MCF 10A (cell line): ENCODE measurements around the gene CWC27. TPM values are rescaled to one million over a fixed set of nuclear protein-coding genes. Genes with fewer than 3 reads are reported as not detected.
"Not testable (repeated sequence)": the region's sequence is repeated elsewhere in the genome, so short reads cannot be mapped to it uniquely, and the experiment has no call there.

Experiments
- BruUV-seq: library from RNA; stranded (reverse); fragments of 400-500 nt; replicated peaks from 2 replicates; lab custom pipeline; 2021; lab: Mats Ljungman, UMichigan
- CTCF ChIA-PET: fragments of 300-600 bp; sonication (Branson Sonifier 250); formaldehyde crosslinking; extraction: SDS; loops from one replicate; lab custom pipeline; 2021; ENCODE audit warnings: antibody characterized with exemption, inconsistent platforms; lab: Yijun Ruan, JAX
- POLR2A ChIA-PET: fragments of 300-600, 350-650 bp; sonication (Branson Sonifier 250); formaldehyde crosslinking; extraction: SDS; loops from one replicate; lab custom pipeline; 2020; ENCODE audit warnings: antibody characterized with exemption, inconsistent platforms; lab: Yijun Ruan, JAX
- DNase-seq: peaks from one replicate; pipeline ENCODE4 v3.0.0-alpha.2; 2018; ENCODE audit not compliant: unreplicated experiment
- H3K27ac Mint-ChIP-seq: one replicate; pipeline ENCODE4 v1.8.0; 2022; ENCODE audit warnings: mild to moderate bottlenecking, low read depth, mixed read lengths; ENCODE audit not compliant: unreplicated experiment
- H3K27me3 Mint-ChIP-seq: one replicate; pipeline ENCODE4 v1.8.0; 2022; ENCODE audit warnings: mixed read lengths; ENCODE audit not compliant: insufficient read depth, unreplicated experiment
- H3K36me3 Mint-ChIP-seq: one replicate; pipeline ENCODE4 v1.8.0; 2022; ENCODE audit warnings: mild to moderate bottlenecking, moderate library complexity, mixed read lengths; ENCODE audit not compliant: insufficient read depth, unreplicated experiment
- H3K4me1 Mint-ChIP-seq: one replicate; pipeline ENCODE4 v1.8.0; 2022; ENCODE audit warnings: mixed read lengths; ENCODE audit not compliant: insufficient read depth, unreplicated experiment
- H3K4me3 Mint-ChIP-seq: one replicate; pipeline ENCODE4 v1.8.0; 2022; ENCODE audit warnings: mild to moderate bottlenecking, moderate library complexity, mixed read lengths; ENCODE audit not compliant: unreplicated experiment
- H3K9me3 Mint-ChIP-seq: one replicate; pipeline ENCODE4 v1.8.0; 2022; ENCODE audit warnings: mixed read lengths; ENCODE audit not compliant: unreplicated experiment
- CTCF ChIP-seq: fragments of 200-600 bp; IDR thresholded peaks from one replicate; pipeline ENCODE4 v1.8.0; 2022; ENCODE audit warnings: antibody characterized with exemption, mild to moderate bottlenecking; ENCODE audit not compliant: unreplicated experiment
- intact Hi-C: fragments of 100-400 bp; cut with micrococcal nuclease; formaldehyde crosslinking; loops from 2 replicates; pipeline ENCODE4 v1.14.1; 2022
- total RNA-seq: library from RNA; stranded (reverse); gene quantifications from 2 replicates; pipeline ENCODE4 v1.2.3, GENCODE V29; 2022

Gene CWC27
- total RNA-seq, 1 experiment from 2014 or later: 34.2 TPM

- CTCF ChIA-PET: interaction anchor here (0.6 kb wide), 1 partner anchor 134 kb away, joined by 3 read pairs; no protein-coding TSS in a partner anchor
These were observed 161.1 kb downstream of the CWC27 start for GRCh38 chr5:64929833-64930232.

GRCh38 chr5:64930672-64931318, 162.1 kb downstream of the CWC27 start:
- no peak overlapping the region for H3K4me3 Mint-ChIP-seq
- ChIA-PET CTCF (no interaction called here), POLR2A (no interaction called here)
- BruUV-seq: no TSS peak
- DNase-seq: no peak
- intact Hi-C loops: no loop called here
- H3K36me3 Mint-ChIP-seq: peaks cover 6% of the 10 kb centered on the region
- peaks cover 10% of the 10 kb centered on the region for H3K9me3 Mint-ChIP-seq
- no peaks in the 10 kb centered on the region for H3K4me1 Mint-ChIP-seq
- H3K27me3 Mint-ChIP-seq: no peaks in the 10 kb centered on the region
- H3K27ac Mint-ChIP-seq: no peak overlapping the region
- no peak for TF ChIP-seq CTCF

More at GRCh38 chr5:64929833-64930232, 161.1 kb downstream of the CWC27 start:
- POLR2A ChIA-PET: interaction anchor here (0.7 kb wide), 1 partner anchor 389 kb away, joined by 4 read pairs; no protein-coding TSS in a partner anchor
- Mint-ChIP-seq H3K27me3 (no peaks in the 10 kb centered on the region), H3K4me1 (no peaks in the 10 kb centered on the region), H3K9me3 (peaks cover 10% of the 10 kb centered on the region), H3K4me3 (no peak overlapping the region), H3K27ac (no peak overlapping the region), H3K36me3 (peaks cover 1% of the 10 kb centered on the region)
- DNase-seq: no peak
- TF ChIP-seq CTCF: no peak
- intact Hi-C loops: no loop called here
- no TSS peak for BruUV-seq

GRCh38 chr5:64939422-64939771, 170.7 kb downstream of the CWC27 start:
- H3K27me3 Mint-ChIP-seq, DNase-seq, BruUV-seq, intact Hi-C loops, CTCF ChIA-PET, H3K4me3 Mint-ChIP-seq, H3K4me1 Mint-ChIP-seq, H3K27ac Mint-ChIP-seq, POLR2A ChIA-PET: not testable (repeated sequence)
- peaks cover 10% of the 10 kb centered on the region for H3K36me3 Mint-ChIP-seq
- H3K9me3 Mint-ChIP-seq: peaks cover 23% of the 10 kb centered on the region

GRCh38 chr5:64939772-64940510, 171.2 kb downstream of the CWC27 start:
- Mint-ChIP-seq H3K27me3 (no peaks in the 10 kb centered on the region), H3K9me3 (peaks cover 23% of the 10 kb centered on the region), H3K36me3 (peaks cover 8% of the 10 kb centered on the region), H3K4me3 (no peak overlapping the region), H3K4me1 (peaks cover 4% of the 10 kb centered on the region), H3K27ac (no peak overlapping the region)
- BruUV-seq: no TSS peak
- CTCF ChIA-PET: interaction anchor here (0.6 to 1.6 kb wide), 3 partner anchors 19 to 543 kb away, joined by 3 to 7 read pairs (median 3); no protein-coding TSS in a partner anchor
- DNase-seq: no peak
- POLR2A ChIA-PET: interaction anchor here (0.6 kb wide), 1 partner anchor 541 kb away, joined by 3 read pairs; no protein-coding TSS in a partner anchor
- no peak for TF ChIP-seq CTCF
- intact Hi-C loops: no loop called here
